ENCODE measurements around the gene LRPAP1. TPM values are rescaled to one million over a fixed set of nuclear protein-coding genes. Genes with fewer than 3 reads are reported as not detected.
"Not testable (repeated sequence)": the region's sequence is repeated elsewhere in the genome, so short reads cannot be mapped to it uniquely, and the experiment has no call there.

LRPAP1 gene, protein sequence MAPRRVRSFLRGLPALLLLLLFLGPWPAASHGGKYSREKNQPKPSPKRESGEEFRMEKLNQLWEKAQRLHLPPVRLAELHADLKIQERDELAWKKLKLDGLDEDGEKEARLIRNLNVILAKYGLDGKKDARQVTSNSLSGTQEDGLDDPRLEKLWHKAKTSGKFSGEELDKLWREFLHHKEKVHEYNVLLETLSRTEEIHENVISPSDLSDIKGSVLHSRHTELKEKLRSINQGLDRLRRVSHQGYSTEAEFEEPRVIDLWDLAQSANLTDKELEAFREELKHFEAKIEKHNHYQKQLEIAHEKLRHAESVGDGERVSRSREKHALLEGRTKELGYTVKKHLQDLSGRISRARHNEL
- total RNA-seq, result 10 to 100 TPM; 54.6 to 55.9 TPM

GRCh38 chr4:3531879-3532750, at the start of gene LRPAP1:
Gene LRPAP1, minus strand, starts transcription at chr4:3532422. Its CDS starts 10 bp downstream, at chr4:3532412.
- Mint-ChIP-seq H3K4me1 (ENCODE audit: low read depth) (peaks cover 30% of the 10 kb centered on the region), H3K4me3 (peak within 1 kb of the TSS; percentile 100), H3K27ac (peak within 1 kb of the TSS; percentile 89), H3K36me3 (peaks cover 8% of the 10 kb centered on the region), H3K27me3 (peaks cover 4% of the 10 kb centered on the region), H3K9me3 (no peaks in the 10 kb centered on the region)
- DNase-seq, result peak; percentile 91
- ChIA-PET POLR2A (no interaction called here), CTCF (no interaction called here)
- intact Hi-C loops (cut with micrococcal nuclease), result loop anchor here (2.0 kb wide), 1 partner anchor 423 kb away; no protein-coding TSS in a partner anchor

- POLR2A ChIA-PET; DNase-seq; H3K4me1 Mint-ChIP-seq (ENCODE audit: low read depth); intact Hi-C loops (cut with micrococcal nuclease); H3K36me3 Mint-ChIP-seq; CTCF ChIA-PET; H3K4me3 Mint-ChIP-seq; H3K9me3 Mint-ChIP-seq; H3K27ac Mint-ChIP-seq: not testable (repeated sequence)
- peaks cover 18% of the 10 kb centered on the region for H3K27me3 Mint-ChIP-seq
Measured at GRCh38 chr4:3581334-3582090, 49.3 kb upstream of the LRPAP1 start.

DNA sequence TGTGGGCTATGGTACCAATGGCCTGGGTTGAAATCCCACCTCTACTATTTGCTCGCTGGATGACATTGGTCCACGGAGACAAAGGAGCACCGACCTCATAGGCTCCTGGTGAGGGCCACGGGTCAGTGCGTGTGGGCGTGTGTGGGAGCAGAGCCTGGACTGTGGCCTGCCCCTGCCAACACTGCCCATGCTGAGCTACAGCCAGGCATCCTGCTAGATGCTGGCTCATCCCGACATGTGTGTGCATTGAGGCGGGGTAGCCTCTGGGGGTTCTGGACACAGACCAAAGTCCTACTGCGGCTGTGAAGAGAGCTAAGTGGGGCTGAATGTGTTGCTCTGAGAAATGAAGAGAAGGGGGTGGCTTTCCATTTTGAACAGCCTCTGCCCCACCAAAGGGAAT, 48.6 kb upstream of the LRPAP1 start:
- DNase-seq; H3K4me1 Mint-ChIP-seq (ENCODE audit: low read depth): not testable (repeated sequence)

DNA sequence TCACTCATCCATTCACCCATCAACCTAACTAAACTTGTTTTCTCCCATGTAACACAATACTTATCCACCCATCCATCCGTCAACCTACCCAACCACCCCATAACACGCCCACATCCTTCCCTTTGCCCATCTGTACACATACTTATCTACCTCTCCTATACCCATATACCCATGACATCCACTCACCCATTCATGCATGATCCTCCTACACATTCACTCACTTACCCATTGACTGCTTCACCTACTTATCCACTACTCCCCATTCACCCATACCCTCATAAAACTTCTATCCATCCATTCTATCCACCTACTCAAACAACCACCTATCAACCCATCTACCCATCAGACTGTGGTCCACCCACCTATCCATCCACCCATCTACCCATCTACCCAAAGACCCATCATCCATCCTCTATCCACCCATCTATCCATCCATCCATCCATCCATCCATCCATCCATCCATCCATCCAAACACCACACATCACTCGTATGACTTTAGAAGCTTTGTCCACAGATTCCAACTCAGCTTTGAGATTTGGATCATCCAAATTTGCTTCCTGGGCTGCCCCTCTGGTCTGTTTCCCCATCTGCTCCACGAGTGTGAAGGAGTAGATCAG, 46.4 kb upstream of the LRPAP1 start:
- H3K4me3 Mint-ChIP-seq; intact Hi-C loops (cut with micrococcal nuclease); POLR2A ChIA-PET; H3K9me3 Mint-ChIP-seq; DNase-seq; H3K27ac Mint-ChIP-seq; CTCF ChIA-PET; H3K4me1 Mint-ChIP-seq (ENCODE audit: low read depth); H3K36me3 Mint-ChIP-seq: not testable (repeated sequence)
- H3K27me3 Mint-ChIP-seq, result peaks cover 18% of the 10 kb centered on the region

More for the DNA sequence above, 48.6 kb upstream of the LRPAP1 start:
- H3K4me3 Mint-ChIP-seq; H3K36me3 Mint-ChIP-seq; POLR2A ChIA-PET; H3K9me3 Mint-ChIP-seq; CTCF ChIA-PET; H3K27ac Mint-ChIP-seq; intact Hi-C loops (cut with micrococcal nuclease): not testable (repeated sequence)
- peaks cover 18% of the 10 kb centered on the region for H3K27me3 Mint-ChIP-seq

DNA sequence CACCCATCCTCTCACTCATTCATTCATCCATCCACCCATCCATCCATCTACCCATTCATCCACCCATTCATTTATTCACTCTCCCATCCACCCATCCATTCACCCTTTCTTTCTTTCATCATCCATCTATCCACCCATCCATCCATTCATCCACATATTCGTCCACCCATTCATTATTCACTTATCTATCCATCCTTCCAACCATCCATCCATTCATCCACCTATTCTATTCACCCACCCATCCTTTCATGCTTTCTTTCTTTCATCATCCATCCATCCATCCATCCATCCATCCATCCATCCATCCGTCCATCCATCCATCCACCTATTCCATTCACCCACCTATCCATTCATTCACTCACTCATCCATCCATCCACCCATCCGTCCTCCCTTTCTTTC, 45.8 kb upstream of the LRPAP1 start:
- H3K27ac Mint-ChIP-seq; H3K4me1 Mint-ChIP-seq (ENCODE audit: low read depth); H3K9me3 Mint-ChIP-seq; intact Hi-C loops (cut with micrococcal nuclease); H3K4me3 Mint-ChIP-seq; DNase-seq; CTCF ChIA-PET; H3K36me3 Mint-ChIP-seq; POLR2A ChIA-PET: not testable (repeated sequence)
- H3K27me3 Mint-ChIP-seq, result peaks cover 18% of the 10 kb centered on the region

DNA sequence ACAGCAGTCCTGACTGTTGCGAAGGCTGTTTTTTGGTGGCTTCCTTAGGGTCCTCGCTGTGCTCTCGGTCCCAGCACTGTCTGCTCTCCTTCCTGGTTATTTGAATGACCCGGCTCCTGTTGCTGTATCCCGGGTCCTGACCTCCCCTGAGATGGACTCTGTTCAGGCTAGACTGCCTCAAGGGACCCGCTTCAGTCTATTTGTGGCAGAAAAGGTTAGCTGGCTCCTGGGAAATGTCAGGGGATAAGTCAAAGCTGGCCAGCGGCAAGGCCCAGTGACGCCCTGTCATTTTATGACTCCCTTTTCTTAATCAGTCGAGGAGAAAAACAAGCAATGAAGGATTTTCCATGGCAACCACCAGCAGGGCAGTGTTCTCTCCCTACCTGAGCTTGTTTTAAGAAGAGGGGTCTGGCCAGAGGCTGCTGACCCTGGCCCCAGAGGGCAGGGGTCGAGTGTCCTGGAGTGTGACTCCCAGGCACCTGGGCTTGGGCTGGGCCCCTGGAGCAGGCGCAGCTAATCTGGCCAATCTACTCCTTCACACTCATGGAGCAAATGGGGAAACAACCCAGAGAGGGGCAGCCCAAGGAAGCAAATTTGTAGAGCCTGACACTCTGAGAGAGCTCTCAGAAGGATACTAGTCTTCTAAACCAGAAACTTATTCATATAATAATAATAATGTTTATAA, 45.1 kb upstream of the LRPAP1 start:
- intact Hi-C loops (cut with micrococcal nuclease); H3K4me1 Mint-ChIP-seq (ENCODE audit: low read depth); DNase-seq; H3K27ac Mint-ChIP-seq; H3K36me3 Mint-ChIP-seq; CTCF ChIA-PET; H3K9me3 Mint-ChIP-seq; H3K4me3 Mint-ChIP-seq; POLR2A ChIA-PET: not testable (repeated sequence)
- H3K27me3 Mint-ChIP-seq, result peaks cover 15% of the 10 kb centered on the region

DNA sequence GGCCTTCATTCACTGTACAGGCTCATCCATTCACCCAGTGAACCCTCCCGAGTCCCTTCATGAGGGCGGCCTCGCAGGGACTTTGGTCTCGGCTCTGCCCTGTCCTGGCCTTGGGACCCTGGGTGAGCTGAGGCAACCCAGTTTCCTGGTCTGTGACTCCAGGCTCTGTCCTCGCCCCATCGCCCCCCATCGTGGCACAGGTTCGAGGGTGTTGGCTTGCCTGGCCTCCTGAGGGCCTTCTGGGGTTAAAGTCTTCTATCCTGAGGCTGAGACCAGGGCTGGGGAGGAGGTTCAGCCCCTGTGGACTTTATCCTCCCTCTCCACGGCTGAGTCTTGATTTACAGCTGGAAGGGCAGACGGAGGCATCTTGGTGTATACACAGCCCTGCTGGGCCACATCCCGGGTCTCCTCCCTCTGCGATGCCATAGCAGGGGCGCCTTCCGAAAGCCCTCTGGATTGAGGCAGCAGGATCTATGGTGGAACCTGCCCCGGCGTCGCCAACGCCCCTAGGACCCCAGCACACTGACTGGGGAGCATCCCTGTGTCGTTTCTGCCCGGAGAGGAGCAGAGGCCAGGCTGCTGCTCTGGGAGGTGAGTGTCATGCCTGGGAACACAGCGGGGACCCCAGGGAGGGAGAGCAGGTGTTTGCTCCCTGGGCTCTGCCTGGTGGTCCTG, 44.4 kb upstream of the LRPAP1 start:
- peaks cover 15% of the 10 kb centered on the region for H3K27me3 Mint-ChIP-seq
- H3K36me3 Mint-ChIP-seq; H3K9me3 Mint-ChIP-seq; H3K4me3 Mint-ChIP-seq; intact Hi-C loops (cut with micrococcal nuclease); H3K27ac Mint-ChIP-seq; H3K4me1 Mint-ChIP-seq (ENCODE audit: low read depth); CTCF ChIA-PET; POLR2A ChIA-PET; DNase-seq: not testable (repeated sequence)

GRCh38 chr4:3575426-3576369, 43.5 kb upstream of the LRPAP1 start:
- H3K4me1 Mint-ChIP-seq (ENCODE audit: low read depth); H3K36me3 Mint-ChIP-seq; CTCF ChIA-PET; DNase-seq; H3K9me3 Mint-ChIP-seq; H3K27ac Mint-ChIP-seq; intact Hi-C loops (cut with micrococcal nuclease); POLR2A ChIA-PET; H3K4me3 Mint-ChIP-seq: not testable (repeated sequence)
- peaks cover 15% of the 10 kb centered on the region for H3K27me3 Mint-ChIP-seq

DNA sequence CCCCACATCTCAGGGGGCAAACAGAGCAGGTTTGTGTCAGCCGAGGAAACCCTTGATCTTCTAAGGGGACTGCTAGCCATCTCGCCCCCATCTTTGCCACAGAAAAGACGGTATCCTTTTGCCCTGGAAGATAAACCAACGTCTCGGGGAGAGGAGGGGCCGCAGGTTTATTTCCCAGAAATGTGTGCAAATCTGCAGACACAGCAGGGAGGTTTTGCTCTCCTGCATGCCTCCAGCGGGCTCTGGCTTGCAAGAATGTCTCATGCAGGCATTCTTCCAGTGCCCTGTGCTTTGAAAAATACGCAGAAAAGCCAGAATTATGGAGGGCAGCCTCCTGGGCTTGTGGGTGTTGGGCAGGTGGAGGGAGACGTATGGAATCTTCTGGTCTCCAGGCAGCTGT, 42.6 kb upstream of the LRPAP1 start:
- DNase-seq; POLR2A ChIA-PET; H3K27ac Mint-ChIP-seq; H3K4me1 Mint-ChIP-seq (ENCODE audit: low read depth); H3K36me3 Mint-ChIP-seq; intact Hi-C loops (cut with micrococcal nuclease); H3K4me3 Mint-ChIP-seq; CTCF ChIA-PET; H3K9me3 Mint-ChIP-seq: not testable (repeated sequence)
- H3K27me3 Mint-ChIP-seq, result peaks cover 10% of the 10 kb centered on the region

GRCh38 chr4:3574346-3574745, 42.1 kb upstream of the LRPAP1 start:
- H3K4me3 Mint-ChIP-seq; H3K4me1 Mint-ChIP-seq (ENCODE audit: low read depth); H3K36me3 Mint-ChIP-seq; H3K9me3 Mint-ChIP-seq; DNase-seq; intact Hi-C loops (cut with micrococcal nuclease); POLR2A ChIA-PET; CTCF ChIA-PET; H3K27ac Mint-ChIP-seq: not testable (repeated sequence)
- peaks cover 10% of the 10 kb centered on the region for H3K27me3 Mint-ChIP-seq

Data from activated CD4-positive, alpha-beta memory T cell treated with anti-CD3 and anti-CD28 coated beads for 36 hours (primary cell).